GM10248 (cell line): ENCODE results near the gene PCF11.
"Not testable (repeated sequence)": the region's sequence is repeated elsewhere in the genome, so short reads cannot be mapped to it uniquely, and the experiment has no call there.

Experiments used
- CTCF ChIA-PET: fragments of 300-600 bp; sonication (Branson Sonifier 250); formaldehyde crosslinking; extraction: SDS; loops from one replicate; lab custom pipeline; 2021; ENCODE audit warnings: antibody characterized with exemption; lab: Yijun Ruan, JAX
- POLR2A ChIA-PET: fragments of 350-650 bp; sonication (Branson Sonifier 250); formaldehyde crosslinking; extraction: SDS; loops from one replicate; lab custom pipeline; 2020; ENCODE audit warnings: antibody characterized with exemption; lab: Yijun Ruan, JAX
- DNase-seq: peaks from one replicate; pipeline ENCODE4 v3.0.0; 2012; ENCODE audit errors: extremely low spot score
- CTCF ChIP-seq: IDR thresholded peaks from 2 replicates; pipeline ENCODE4 v1.5.1; 2012; ENCODE audit warnings: mild to moderate bottlenecking, low read depth; ENCODE audit errors: extremely low read depth, missing control alignments, control extremely low read depth

Gene PCF11

GRCh38 chr11:83200035-83200434, 43.1 kb downstream of the PCF11 start:
- POLR2A ChIA-PET, result no interaction called here

GRCh38 chr11:83205608-83206185, 48.8 kb downstream of the PCF11 start:
- DNase-seq, result no peak
- ChIA-PET POLR2A (no interaction called here), CTCF (interaction anchor here (1.5 to 1.8 kb wide), 2 partner anchors 44 to 87 kb away, joined by 3 to 6 read pairs; no protein-coding TSS in a partner anchor)
- no peak for TF ChIP-seq CTCF

More at GRCh38 chr11:83200035-83200434, 43.1 kb downstream of the PCF11 start:
- TF ChIP-seq CTCF, result no peak
- no peak for DNase-seq
- CTCF ChIA-PET, result interaction anchor here (1.1 to 1.2 kb wide), 2 partner anchors 10 to 11 kb away, joined by 3 to 4 read pairs; no protein-coding TSS in a partner anchor

- ChIA-PET POLR2A (no interaction called here), CTCF (interaction anchor here (1.5 to 1.8 kb wide), 2 partner anchors 43 to 87 kb away, joined by 3 to 6 read pairs; no protein-coding TSS in a partner anchor)
- no peak for DNase-seq
- no peak for TF ChIP-seq CTCF
These were observed 49.3 kb downstream of the PCF11 start for GRCh38 chr11:83206221-83206620.

GRCh38 chr11:83206771-83207382, 49.9 kb downstream of the PCF11 start:
- CTCF ChIA-PET, result interaction anchor here (1.0 to 1.8 kb wide), 4 partner anchors 8 to 86 kb away, joined by 3 to 6 read pairs (median 4); no protein-coding TSS in a partner anchor
- DNase-seq, POLR2A ChIA-PET: not testable (repeated sequence)

- TF ChIP-seq CTCF, result no peak
- no peak for DNase-seq
- POLR2A ChIA-PET, result no interaction called here
- CTCF ChIA-PET, result no interaction called here
These were observed 62.2 kb downstream of the PCF11 start for GRCh38 chr11:83219095-83219494.

- ChIA-PET CTCF (no interaction called here), POLR2A (no interaction called here)
- no peak for DNase-seq
- no peak for TF ChIP-seq CTCF
These were observed 63.3 kb downstream of the PCF11 start for GRCh38 chr11:83220260-83220659.

GRCh38 chr11:83221694-83222093, 64.8 kb downstream of the PCF11 start:
- DNase-seq, result no peak
- CTCF ChIA-PET, result no interaction called here
- no peak for TF ChIP-seq CTCF
- POLR2A ChIA-PET, result no interaction called here
